HEK293T (cell line): ENCODE results near the gene TCF3.
"Not testable (repeated sequence)": the region's sequence is repeated elsewhere in the genome, so short reads cannot be mapped to it uniquely, and the experiment has no call there.

Experiments used
- CTCF ChIA-PET: fragments of 350-600 bp; formaldehyde crosslinking; extraction: SDS; loops from one replicate; lab custom pipeline; 2021; ENCODE audit warnings: antibody characterized with exemption, inconsistent platforms; lab: Yijun Ruan, JAX
- POLR2A ChIA-PET: fragments of 350-600 bp; formaldehyde crosslinking; extraction: SDS; loops from one replicate; lab custom pipeline; 2020; ENCODE audit warnings: antibody characterized with exemption, inconsistent platforms; lab: Yijun Ruan, JAX
- DNase-seq: peaks from one replicate; pipeline ENCODE4 v3.0.0; 2012; ENCODE audit warnings: mixed read lengths; ENCODE audit errors: extremely low spot score
- ARNT ChIP-seq: fragments of 450-650 bp; IDR thresholded peaks from 2 replicates; pipeline ENCODE4 v1.6.1; 2017; ENCODE audit warnings: mild to moderate bottlenecking
- BHLHE40 ChIP-seq: fragments of 450-650 bp; IDR thresholded peaks from 2 replicates; pipeline ENCODE4 v1.6.1; 2016; ENCODE audit warnings: mild to moderate bottlenecking, moderate library complexity, borderline replicate concordance
- CTBP1 ChIP-seq: fragments of 450-650 bp; IDR thresholded peaks from 2 replicates; pipeline ENCODE4 v1.6.1; 2016; ENCODE audit warnings: borderline replicate concordance
- ELF4 ChIP-seq: fragments of 450-650 bp; IDR thresholded peaks from 2 replicates; pipeline ENCODE4 v1.6.1; 2017; ENCODE audit warnings: antibody characterized with exemption
- FOXA1 ChIP-seq: fragments of 450-650 bp; IDR thresholded peaks from 2 replicates; pipeline ENCODE4 v1.6.1; 2016; ENCODE audit warnings: mild to moderate bottlenecking
- FOXK2 ChIP-seq: fragments of 450-650 bp; IDR thresholded peaks from 2 replicates; pipeline ENCODE4 v1.6.1; 2016; ENCODE audit warnings: mild to moderate bottlenecking
- FOXM1 ChIP-seq: fragments of 450-650 bp; IDR thresholded peaks from 2 replicates; pipeline ENCODE4 v1.6.1; 2017; ENCODE audit warnings: mild to moderate bottlenecking, borderline replicate concordance
- HDGF ChIP-seq: fragments of 450-650 bp; IDR thresholded peaks from 2 replicates; pipeline ENCODE4 v1.6.1; 2017; ENCODE audit warnings: antibody characterized with exemption, borderline replicate concordance
- L3MBTL2 ChIP-seq: fragments of 450-650 bp; conservative IDR thresholded peaks from 2 replicates; pipeline ENCODE4 v1.6.1; 2016; ENCODE audit warnings: mild to moderate bottlenecking
- LEF1 ChIP-seq: fragments of 450-650 bp; IDR thresholded peaks from 2 replicates; pipeline ENCODE4 v1.6.1; 2017; ENCODE audit warnings: mild to moderate bottlenecking, borderline replicate concordance
- NFRKB ChIP-seq: fragments of 450-650 bp; IDR thresholded peaks from 2 replicates; pipeline ENCODE4 v1.6.1; 2016; ENCODE audit warnings: mild to moderate bottlenecking, moderate library complexity
- SP1 ChIP-seq: fragments of 450-650 bp; IDR thresholded peaks from 2 replicates; pipeline ENCODE4 v1.6.1; 2017
- SUZ12 ChIP-seq: fragments of 450-650 bp; IDR thresholded peaks from 2 replicates; pipeline ENCODE4 v1.6.1; 2016; ENCODE audit warnings: mild to moderate bottlenecking
- TARDBP ChIP-seq: fragments of 450-650 bp; IDR thresholded peaks from 2 replicates; pipeline ENCODE4 v1.6.1; 2016
- ZNF384 ChIP-seq: fragments of 450-650 bp; IDR thresholded peaks from 2 replicates; pipeline ENCODE4 v1.6.1; 2016
- TF ChIP-seq, protein P1 (sequence below): fragments of 450-650 bp; IDR thresholded peaks from 2 replicates; pipeline ENCODE4 v1.6.1; 2016

The TCF3 gene

GRCh38 chr19:1648459-1648849, 4.0 kb downstream of the TCF3 start:
- TF ChIP-seq, protein P1, sequence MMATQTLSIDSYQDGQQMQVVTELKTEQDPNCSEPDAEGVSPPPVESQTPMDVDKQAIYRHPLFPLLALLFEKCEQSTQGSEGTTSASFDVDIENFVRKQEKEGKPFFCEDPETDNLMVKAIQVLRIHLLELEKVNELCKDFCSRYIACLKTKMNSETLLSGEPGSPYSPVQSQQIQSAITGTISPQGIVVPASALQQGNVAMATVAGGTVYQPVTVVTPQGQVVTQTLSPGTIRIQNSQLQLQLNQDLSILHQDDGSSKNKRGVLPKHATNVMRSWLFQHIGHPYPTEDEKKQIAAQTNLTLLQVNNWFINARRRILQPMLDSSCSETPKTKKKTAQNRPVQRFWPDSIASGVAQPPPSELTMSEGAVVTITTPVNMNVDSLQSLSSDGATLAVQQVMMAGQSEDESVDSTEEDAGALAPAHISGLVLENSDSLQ: no peak
- TF ChIP-seq NFRKB: no peak
- TF ChIP-seq LEF1: no peak
- TF ChIP-seq ELF4: no peak
- no peak for TF ChIP-seq SUZ12
- TF ChIP-seq ARNT: no peak
- no peak for TF ChIP-seq HDGF
- TF ChIP-seq ZNF384: no peak
- TF ChIP-seq FOXA1: no peak
- ChIA-PET POLR2A (interaction anchor here (0.8 kb wide), 1 partner anchor 55 kb away, joined by 3 read pairs; the partner anchor contains the start of gene MBD3), CTCF (no interaction called here)
- DNase-seq: no peak

DNA sequence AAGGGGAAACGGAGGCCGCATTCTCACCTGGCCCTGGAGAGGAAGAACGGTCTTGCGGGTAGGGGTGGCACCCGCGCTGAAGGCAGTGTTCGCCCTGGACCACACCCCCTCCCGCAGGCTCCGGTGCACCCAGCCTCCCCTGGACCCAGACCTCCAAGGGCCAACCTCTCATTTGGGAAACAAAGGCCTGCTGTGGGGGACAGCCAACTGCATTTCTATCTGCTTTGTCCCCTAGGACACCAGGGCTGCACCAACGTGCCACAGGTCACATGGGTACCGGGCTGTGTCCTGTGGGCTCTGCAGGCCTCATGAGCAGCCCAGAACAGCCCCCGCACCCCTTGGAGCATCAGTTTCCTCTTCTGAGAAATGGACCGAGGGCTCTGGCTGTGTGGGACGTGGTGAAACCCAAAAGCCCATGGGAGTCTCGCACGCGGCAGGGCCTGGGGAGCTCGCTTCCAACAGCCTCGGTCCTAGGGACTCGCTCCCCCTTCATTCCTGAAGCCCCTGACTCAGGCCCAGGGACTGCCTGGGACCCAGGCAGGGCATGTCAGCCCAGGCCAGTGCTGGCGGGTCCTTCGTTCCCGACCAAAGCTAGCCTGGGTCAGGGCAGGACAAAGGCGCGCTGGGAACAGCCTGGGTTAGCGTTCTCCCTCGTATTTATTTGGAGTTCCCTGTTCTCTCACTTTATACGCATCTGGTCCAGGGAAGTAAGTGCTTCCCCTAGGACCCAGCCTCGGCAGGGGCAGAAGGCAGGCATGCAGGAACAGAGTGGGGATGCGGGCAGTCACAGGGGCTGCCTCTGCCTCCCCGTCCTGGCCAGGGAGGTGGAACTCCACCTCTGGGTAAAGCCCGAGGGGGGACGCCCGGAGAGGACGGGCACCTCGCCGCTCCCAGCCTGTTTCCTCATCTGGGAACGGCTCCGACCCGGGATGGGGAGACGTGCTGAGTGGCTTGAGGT, 4.6 kb downstream of the TCF3 start:
- no peak for DNase-seq
- no peak for TF ChIP-seq FOXA1
- CTCF ChIA-PET: no interaction called here
- POLR2A ChIA-PET: no interaction called here

DNA sequence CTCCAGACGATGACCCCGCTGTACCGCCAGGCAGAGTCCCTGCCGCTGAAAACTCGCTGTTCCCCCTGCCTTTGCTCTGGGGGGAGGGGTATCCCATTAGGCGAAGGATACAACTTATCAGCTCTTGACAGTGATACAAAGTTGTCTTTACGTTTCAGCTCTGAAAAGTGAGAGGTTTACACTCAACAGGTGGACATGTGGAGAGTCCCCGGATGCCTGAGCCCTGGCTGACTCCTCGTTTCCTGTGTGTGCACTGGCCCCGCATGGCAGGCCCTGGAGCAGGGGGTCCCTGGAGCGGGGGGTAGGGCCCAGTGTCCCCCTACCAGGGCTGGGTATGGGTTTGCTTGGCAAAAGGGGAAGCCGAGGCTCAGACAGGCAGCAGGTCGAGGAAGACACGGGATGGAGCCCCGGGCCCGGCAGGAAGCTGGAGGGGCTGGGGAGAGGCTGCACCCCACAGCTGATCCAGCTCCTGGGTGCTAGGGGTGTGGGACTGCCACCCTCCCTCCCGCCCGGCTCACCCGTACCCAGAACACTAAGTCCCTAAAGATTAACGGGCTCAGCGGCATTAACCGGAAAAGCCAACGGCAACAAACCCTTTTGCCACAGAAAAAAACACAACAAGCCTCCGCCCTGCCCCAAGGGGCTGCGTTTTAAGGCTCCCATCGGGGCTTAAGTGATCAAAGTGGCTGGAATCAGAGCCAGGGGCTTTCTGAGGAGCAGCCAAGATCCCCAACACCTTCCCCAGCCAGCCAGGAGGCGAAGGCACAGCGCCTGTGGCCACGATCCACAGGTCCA, 5.6 kb downstream of the TCF3 start:
- POLR2A ChIA-PET: no interaction called here
- TF ChIP-seq L3MBTL2 (no peak), FOXA1 (no peak), FOXM1 (no peak), FOXK2 (no peak), BHLHE40 (no peak), SUZ12 (no peak), ELF4 (no peak)
- CTCF ChIA-PET: no interaction called here
- DNase-seq: no peak

DNA sequence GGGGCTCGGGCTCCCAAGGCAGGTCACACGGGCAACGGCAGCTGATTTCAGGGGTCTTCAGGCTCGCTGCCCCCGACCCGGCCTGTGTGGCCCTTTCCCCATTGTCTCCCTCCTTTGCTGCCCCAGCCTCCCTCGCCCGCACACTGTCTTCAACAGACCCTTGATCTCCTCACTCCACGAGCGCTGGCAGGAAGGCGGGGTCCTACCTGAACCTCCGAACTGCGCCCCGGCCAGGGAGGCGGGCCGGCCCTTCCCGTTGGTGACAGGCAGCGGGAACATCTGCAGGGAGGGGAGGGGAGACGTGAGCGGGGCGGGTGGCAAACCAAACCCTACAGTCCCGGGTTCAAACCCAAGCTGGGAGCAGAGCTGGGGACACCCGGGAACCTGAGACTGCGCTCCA, 6.3 kb downstream of the TCF3 start:
- POLR2A ChIA-PET: no interaction called here
- CTCF ChIA-PET: no interaction called here
- no peak for DNase-seq
- no peak for TF ChIP-seq FOXA1
- TF ChIP-seq BHLHE40: no peak

DNA sequence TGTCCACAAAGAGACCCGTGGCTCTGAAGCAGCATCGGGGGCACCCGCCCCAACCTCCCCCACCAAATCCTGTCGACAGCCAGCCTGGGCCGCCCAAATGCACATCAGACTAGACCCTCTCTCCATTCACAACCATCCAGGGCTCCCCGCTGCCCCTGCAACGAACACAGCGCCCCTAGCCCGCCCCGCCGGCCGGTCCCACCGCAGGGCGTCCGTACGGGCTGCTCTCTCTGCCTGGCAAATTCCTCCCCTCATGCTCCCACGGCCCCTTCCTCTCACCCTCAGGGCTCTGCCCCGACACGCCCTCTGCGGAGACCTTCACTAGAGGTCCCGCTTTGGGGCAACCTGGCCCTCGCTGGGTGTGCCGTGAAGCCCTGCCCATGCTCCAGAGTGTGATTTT, 7.1 kb downstream of the TCF3 start:
- TF ChIP-seq ZNF384 (no peak), LEF1 (no peak), ELF4 (no peak)
- CTCF ChIA-PET: no interaction called here
- DNase-seq: no peak
- POLR2A ChIA-PET: no interaction called here

DNA sequence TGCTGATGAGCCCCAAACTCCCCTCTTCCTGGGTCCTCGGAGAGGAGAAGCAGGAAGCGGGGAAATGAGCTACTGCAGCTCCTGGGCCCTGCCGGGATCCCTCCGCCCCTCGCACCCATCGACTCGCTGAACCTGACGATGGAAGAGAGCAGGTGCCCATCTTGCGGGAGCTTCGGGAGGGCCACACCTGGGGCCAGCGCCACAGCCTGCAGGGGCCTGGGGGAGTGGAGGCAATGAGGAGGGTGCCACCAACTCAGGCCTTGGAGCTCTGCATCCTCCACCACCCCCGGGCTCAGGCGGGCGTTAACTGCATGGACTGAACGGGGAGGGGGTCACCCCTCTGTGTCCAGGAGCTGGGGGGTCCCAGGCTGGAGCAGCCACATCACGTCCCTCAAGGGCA, 8.3 kb downstream of the TCF3 start:
- TF ChIP-seq ELF4 (no peak), CTBP1 (no peak), SP1 (no peak), SUZ12 (no peak), ARNT (no peak), FOXA1 (no peak), L3MBTL2 (no peak), HDGF (no peak), FOXK2 (no peak), TARDBP (no peak), BHLHE40 (no peak), ZNF384 (no peak), NFRKB (no peak), FOXM1 (no peak)
- TF ChIP-seq, protein P1: no peak
- CTCF ChIA-PET: no interaction called here
- DNase-seq: no peak
- POLR2A ChIA-PET: no interaction called here

GRCh38 chr19:1640893-1641448, 11.4 kb downstream of the TCF3 start:
- DNase-seq, CTCF ChIA-PET: not testable (repeated sequence)
- POLR2A ChIA-PET: interaction anchor here (1.1 kb wide), 1 partner anchor 12 kb away, joined by 3 read pairs; the partner anchor contains the start of gene TCF3
- TF ChIP-seq ZNF384: peak; percentile 67; the same call in 1 of the 2 replicates
